ENCODE measurements around the gene MYCBPAP.
A peak's percentile ranks its signal among the peaks of the same experiment; 100 is the strongest.

Gene MYCBPAP

GRCh38 chr17:50550661-50551432 is 42.6 kb downstream of the MYCBPAP start:
- DNase-seq (ENCODE audit: low read depth): peak; percentile 92
- H3K4me3 ChIP-seq (ENCODE audit: control insufficient read depth, low read depth, low read length): no peak overlapping the region
- TF ChIP-seq, protein P1, sequence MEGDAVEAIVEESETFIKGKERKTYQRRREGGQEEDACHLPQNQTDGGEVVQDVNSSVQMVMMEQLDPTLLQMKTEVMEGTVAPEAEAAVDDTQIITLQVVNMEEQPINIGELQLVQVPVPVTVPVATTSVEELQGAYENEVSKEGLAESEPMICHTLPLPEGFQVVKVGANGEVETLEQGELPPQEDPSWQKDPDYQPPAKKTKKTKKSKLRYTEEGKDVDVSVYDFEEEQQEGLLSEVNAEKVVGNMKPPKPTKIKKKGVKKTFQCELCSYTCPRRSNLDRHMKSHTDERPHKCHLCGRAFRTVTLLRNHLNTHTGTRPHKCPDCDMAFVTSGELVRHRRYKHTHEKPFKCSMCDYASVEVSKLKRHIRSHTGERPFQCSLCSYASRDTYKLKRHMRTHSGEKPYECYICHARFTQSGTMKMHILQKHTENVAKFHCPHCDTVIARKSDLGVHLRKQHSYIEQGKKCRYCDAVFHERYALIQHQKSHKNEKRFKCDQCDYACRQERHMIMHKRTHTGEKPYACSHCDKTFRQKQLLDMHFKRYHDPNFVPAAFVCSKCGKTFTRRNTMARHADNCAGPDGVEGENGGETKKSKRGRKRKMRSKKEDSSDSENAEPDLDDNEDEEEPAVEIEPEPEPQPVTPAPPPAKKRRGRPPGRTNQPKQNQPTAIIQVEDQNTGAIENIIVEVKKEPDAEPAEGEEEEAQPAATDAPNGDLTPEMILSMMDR (conservative IDR thresholded peaks at IDR 0.05; ENCODE audit: control insufficient read depth, insufficient read depth, low read depth, low read length): peak; percentile 87

DNA sequence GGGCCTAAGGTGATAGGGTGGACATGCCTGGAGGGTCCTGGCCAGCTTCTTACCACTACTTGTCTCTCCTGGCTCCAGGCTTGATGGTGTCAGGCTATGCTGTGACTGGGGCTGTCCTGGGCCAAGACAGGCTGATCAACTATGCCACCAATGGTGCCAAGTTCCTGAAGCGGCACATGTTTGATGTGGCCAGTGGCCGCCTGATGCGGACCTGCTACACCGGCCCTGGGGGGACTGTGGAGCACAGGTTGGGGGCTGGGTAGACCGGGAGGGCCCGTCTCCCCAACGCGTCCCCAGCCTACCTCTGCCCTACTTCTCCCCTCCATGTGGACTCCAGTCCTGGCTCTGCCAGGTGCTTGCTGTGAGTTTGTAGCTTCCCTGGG is 43.2 kb downstream of the MYCBPAP start:
- TF ChIP-seq, protein P1 (conservative IDR thresholded peaks at IDR 0.05; ENCODE audit: control insufficient read depth, insufficient read depth, low read depth, low read length): no peak
- no peak for DNase-seq (ENCODE audit: low read depth)
- H3K4me3 ChIP-seq (ENCODE audit: control insufficient read depth, low read depth, low read length): no peak overlapping the region

DNA sequence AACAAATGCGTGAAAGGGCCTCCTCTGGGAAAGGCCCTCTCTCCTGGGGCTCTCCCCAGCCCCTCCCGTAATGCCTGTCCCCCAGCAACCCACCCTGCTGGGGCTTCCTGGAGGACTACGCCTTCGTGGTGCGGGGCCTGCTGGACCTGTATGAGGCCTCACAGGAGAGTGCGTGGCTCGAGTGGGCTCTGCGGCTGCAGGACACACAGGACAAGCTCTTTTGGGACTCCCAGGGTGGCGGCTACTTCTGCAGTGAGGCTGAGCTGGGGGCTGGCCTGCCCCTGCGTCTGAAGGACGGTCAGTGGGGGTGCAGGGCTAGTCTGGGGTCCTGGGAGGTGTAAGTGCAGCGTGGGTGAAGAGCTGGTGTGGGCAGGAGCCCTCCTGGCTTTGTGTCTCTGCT is 43.6 kb downstream of the MYCBPAP start:
- H3K4me3 ChIP-seq (ENCODE audit: control insufficient read depth, low read depth, low read length): no peak overlapping the region
- TF ChIP-seq, protein P1 (conservative IDR thresholded peaks at IDR 0.05; ENCODE audit: control insufficient read depth, insufficient read depth, low read depth, low read length): no peak

GRCh38 chr17:50554201-50554600 is 46.0 kb downstream of the MYCBPAP start:
- TF ChIP-seq, protein P1 (conservative IDR thresholded peaks at IDR 0.05; ENCODE audit: control insufficient read depth, insufficient read depth, low read depth, low read length): no peak
- H3K4me3 ChIP-seq (ENCODE audit: control insufficient read depth, low read depth, low read length): no peak overlapping the region
- no peak for DNase-seq (ENCODE audit: low read depth)

More for the DNA sequence above, 43.6 kb downstream of the MYCBPAP start:
- no peak for DNase-seq (ENCODE audit: low read depth)

DNA sequence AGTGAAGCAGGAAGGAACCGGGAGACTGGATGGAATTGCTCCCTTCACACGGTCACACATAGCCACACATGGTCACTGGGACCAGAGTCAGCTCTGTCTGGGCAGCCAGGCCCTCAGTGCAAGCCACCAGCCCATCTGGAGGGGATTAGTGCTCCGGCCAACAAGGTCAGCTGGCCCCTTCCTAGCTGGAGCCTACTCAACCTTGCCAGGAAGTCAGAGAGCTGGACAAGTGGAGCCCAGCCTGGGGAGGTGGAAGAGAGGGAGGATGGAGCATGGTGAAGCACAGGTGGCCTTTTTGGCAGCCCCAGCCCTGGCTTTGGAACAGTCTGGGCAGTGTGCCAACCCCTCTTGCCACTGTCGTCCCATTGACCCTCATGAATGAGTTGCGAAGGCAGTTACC is 48.6 kb downstream of the MYCBPAP start:
- no peak for DNase-seq (ENCODE audit: low read depth)
- no peak overlapping the region for H3K4me3 ChIP-seq (ENCODE audit: control insufficient read depth, low read depth, low read length)
- TF ChIP-seq, protein P1 (conservative IDR thresholded peaks at IDR 0.05; ENCODE audit: control insufficient read depth, insufficient read depth, low read depth, low read length): no peak

GRCh38 chr17:50557630-50558029 is 49.4 kb downstream of the MYCBPAP start:
- H3K4me3 ChIP-seq (ENCODE audit: control insufficient read depth, low read depth, low read length): no peak overlapping the region
- DNase-seq (ENCODE audit: low read depth): no peak
- TF ChIP-seq, protein P1 (conservative IDR thresholded peaks at IDR 0.05; ENCODE audit: control insufficient read depth, insufficient read depth, low read depth, low read length): no peak

All from fibroblast of mammary gland (primary cell).